ENCODE results near the gene SLC44A2. TPM values are rescaled to one million over a fixed set of nuclear protein-coding genes. Genes with fewer than 3 reads are reported as not detected.

The SLC44A2 gene
- total RNA-seq, 3 donors from 2014 or later, result 90.0 to 179 (median 116) TPM

DNA sequence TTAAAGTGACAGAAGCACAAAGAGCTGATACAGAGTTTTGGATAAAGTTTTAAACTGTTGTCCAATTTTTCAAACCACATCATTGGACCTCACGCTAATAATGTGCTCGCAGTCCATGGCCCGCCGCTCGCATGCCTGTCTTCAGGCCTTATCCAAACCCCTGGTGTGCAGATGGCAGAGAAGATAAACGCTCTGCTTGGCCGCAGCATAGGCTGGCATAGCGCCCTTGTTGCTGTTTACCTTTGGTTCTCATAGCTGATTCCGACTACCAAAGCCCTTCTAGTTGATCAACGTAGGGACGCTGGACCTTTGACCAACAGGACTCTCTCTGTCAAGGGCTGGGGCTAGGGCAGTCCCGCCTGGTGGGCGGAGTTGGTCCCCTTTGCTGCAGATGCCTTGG lies 52.4 kb downstream of the SLC44A2 start:
- H3K4me3 ChIP-seq, result no peak overlapping the region
- no peaks in the 10 kb centered on the region for H3K4me1 ChIP-seq (ENCODE audit: low read depth)
- peaks cover 33% of the 10 kb centered on the region for H3K36me3 ChIP-seq (ENCODE audit: low read depth)
- no peaks in the 10 kb centered on the region for H3K9me3 ChIP-seq
- DNase-seq (no peak), ATAC-seq (no peak)
- intact Hi-C loops (cut with DNase I, micrococcal nuclease), result no loop called here
- TF ChIP-seq, protein P1, sequence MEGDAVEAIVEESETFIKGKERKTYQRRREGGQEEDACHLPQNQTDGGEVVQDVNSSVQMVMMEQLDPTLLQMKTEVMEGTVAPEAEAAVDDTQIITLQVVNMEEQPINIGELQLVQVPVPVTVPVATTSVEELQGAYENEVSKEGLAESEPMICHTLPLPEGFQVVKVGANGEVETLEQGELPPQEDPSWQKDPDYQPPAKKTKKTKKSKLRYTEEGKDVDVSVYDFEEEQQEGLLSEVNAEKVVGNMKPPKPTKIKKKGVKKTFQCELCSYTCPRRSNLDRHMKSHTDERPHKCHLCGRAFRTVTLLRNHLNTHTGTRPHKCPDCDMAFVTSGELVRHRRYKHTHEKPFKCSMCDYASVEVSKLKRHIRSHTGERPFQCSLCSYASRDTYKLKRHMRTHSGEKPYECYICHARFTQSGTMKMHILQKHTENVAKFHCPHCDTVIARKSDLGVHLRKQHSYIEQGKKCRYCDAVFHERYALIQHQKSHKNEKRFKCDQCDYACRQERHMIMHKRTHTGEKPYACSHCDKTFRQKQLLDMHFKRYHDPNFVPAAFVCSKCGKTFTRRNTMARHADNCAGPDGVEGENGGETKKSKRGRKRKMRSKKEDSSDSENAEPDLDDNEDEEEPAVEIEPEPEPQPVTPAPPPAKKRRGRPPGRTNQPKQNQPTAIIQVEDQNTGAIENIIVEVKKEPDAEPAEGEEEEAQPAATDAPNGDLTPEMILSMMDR (IDR thresholded peaks at IDR 0.05), result no peak

DNA sequence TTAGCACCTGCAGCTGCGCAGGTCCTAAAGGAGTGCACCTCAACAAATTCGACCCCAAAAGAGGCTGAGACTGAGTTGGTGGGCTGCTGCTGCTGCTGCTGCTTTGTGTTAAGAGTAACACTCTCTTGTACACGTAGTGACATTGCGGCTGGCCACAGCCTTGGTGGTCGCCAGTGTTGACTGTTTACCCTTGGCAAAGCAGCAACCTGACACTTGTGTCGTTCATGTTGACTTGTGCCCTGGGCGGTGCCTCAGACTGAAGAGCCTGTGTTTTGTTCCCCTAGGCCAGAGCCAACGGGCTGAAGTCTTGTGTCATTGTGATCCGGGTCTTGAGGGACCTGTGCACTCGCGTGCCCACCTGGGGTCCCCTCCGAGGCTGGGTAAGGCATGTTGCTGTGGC lies 53.5 kb downstream of the SLC44A2 start:
- DNase-seq (no peak), ATAC-seq (no peak)
- H3K36me3 ChIP-seq (ENCODE audit: low read depth), result peaks cover 40% of the 10 kb centered on the region
- intact Hi-C loops (cut with DNase I, micrococcal nuclease), result no loop called here
- H3K9me3 ChIP-seq, result no peaks in the 10 kb centered on the region
- no peak overlapping the region for H3K4me3 ChIP-seq
- TF ChIP-seq, protein P1 (IDR thresholded peaks at IDR 0.05), result no peak
- no peaks in the 10 kb centered on the region for H3K4me1 ChIP-seq (ENCODE audit: low read depth)

DNA sequence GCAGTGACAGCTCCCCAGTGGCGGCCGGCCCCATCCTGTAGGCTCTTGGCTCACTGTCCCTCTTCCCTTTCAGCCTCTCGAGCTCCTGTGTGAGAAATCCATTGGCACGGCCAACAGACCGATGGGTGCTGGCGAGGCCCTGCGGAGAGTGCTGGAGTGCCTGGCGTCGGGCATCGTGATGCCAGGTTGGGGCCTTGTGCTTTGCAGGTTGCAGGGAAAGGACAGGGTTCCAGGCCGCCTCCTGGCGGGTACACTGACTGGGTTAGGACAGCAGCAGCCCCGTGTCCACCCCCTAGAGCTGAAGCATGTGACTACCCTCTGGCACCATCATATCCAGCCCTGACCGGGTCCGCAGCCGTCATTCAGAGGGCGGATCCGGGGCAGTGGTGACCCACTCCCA lies 54.4 kb downstream of the SLC44A2 start:
- DNase-seq, result no peak
- Histone ChIP-seq H3K36me3 (ENCODE audit: low read depth) (peaks cover 48% of the 10 kb centered on the region), H3K9me3 (no peaks in the 10 kb centered on the region)

DNA sequence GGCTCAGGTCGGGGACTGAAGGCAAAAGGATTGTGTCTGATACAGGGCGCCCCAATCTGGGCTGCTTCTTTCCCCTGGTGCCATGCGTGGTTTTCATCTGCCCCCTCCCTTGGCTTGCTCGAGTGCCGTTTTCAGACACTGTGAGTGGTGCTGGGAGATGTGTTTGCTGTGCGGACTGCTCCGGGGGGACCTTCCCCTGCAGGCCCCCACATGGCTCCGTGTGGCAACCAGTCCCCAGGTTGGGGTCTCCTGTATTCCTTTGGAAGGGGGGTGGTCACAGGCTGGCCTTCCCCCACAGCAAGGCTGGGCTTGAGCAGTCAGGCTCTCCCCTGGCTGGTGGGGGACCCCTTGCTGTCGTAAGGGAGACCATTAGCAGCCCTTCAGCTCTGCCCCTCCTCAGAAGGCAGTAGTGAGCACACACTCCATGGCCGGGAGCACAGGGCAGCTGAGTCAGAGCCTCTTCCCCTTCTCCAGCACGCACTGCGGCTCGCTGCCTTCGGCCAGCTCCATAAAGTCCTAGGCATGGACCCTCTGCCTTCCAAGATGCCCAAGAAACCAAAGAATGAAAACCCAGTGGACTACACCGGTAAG lies 55.3 kb downstream of the SLC44A2 start:
- DNase-seq (no peak), ATAC-seq (no peak)
- intact Hi-C loops (cut with DNase I, micrococcal nuclease), result no loop called here
- Histone ChIP-seq H3K4me1 (ENCODE audit: low read depth) (no peaks in the 10 kb centered on the region), H3K9me3 (no peaks in the 10 kb centered on the region), H3K36me3 (ENCODE audit: low read depth) (peaks cover 49% of the 10 kb centered on the region), H3K4me3 (no peak overlapping the region)
- TF ChIP-seq, protein P1 (IDR thresholded peaks at IDR 0.05), result no peak

More for the DNA sequence above, 54.4 kb downstream of the SLC44A2 start:
- intact Hi-C loops (cut with DNase I, micrococcal nuclease), result no loop called here
- TF ChIP-seq, protein P1 (IDR thresholded peaks at IDR 0.05), result no peak
- ATAC-seq, result no peak
- no peaks in the 10 kb centered on the region for H3K4me1 ChIP-seq (ENCODE audit: low read depth)
- H3K4me3 ChIP-seq, result no peak overlapping the region

DNA sequence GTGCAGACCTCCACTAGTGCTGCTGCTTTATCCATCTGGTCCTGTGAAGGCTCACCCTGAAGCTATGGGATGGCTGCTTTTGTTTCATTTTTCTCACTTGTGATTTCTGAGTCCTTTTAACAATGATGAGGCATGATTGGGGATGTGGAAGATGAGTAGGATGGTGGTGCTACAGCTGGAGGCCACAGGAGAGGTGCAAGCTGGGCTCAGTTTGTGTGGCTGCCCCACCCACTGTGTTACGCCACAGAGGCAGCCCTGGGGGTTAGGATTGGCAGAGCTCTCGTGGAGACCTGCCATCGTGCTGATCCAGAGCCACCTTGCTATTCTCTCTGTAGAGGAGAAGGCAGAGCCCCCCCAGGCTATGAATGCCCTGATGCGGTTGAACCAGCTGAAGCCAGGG lies 56.3 kb downstream of the SLC44A2 start:
- DNase-seq (no peak), ATAC-seq (no peak)
- H3K4me1 ChIP-seq (ENCODE audit: low read depth), result no peaks in the 10 kb centered on the region
- intact Hi-C loops (cut with DNase I, micrococcal nuclease), result no loop called here
- H3K4me3 ChIP-seq, result no peak overlapping the region
- TF ChIP-seq, protein P1 (IDR thresholded peaks at IDR 0.05), result no peak
- H3K36me3 ChIP-seq (ENCODE audit: low read depth), result peaks cover 49% of the 10 kb centered on the region
- H3K9me3 ChIP-seq, result no peaks in the 10 kb centered on the region
